ENCODE data around the gene RASGEF1B. TPM values are rescaled to one million over a fixed set of nuclear protein-coding genes. Genes with fewer than 3 reads are reported as not detected.

Gene RASGEF1B
- total RNA-seq, 2 experiments from 2014 or later: 5.7 to 12.6 TPM

GRCh38 chr4:81468678-81469077, 3.0 kb downstream of the RASGEF1B start:
- no TSS peak for BruUV-seq (replicated peaks)
- Histone ChIP-seq H3K36me3 (ENCODE audit: insufficient read depth, low read length) (no peaks in the 10 kb centered on the region), H3K79me2 (ENCODE audit: insufficient read depth, low read depth, low read length) (peaks cover 49% of the 10 kb centered on the region), H2AFZ (ENCODE audit: low read length) (no peak overlapping the region), H3K9me2 (ENCODE audit: insufficient read depth, low read length) (no peaks in the 10 kb centered on the region), H3K4me1 (ENCODE audit: insufficient read depth, low read length, poor library complexity, severe bottlenecking) (peaks cover 36% of the 10 kb centered on the region), H3K4me2 (ENCODE audit: low read length) (peak overlapping the region; percentile 91), H3K27ac (ENCODE audit: low read depth, low read length, poor library complexity, severe bottlenecking) (no peak overlapping the region), H4K20me1 (ENCODE audit: insufficient read depth, low read length) (peaks cover 8% of the 10 kb centered on the region), H3K9me3 (ENCODE audit: low read length) (peaks cover 6% of the 10 kb centered on the region; the same call in 1 of the 2 replicates), H3K4me3 (ENCODE audit: low read depth, low read length, poor library complexity, severe bottlenecking) (no peak overlapping the region)
- no peak for DNase-seq (ENCODE audit: low spot score)
- TF ChIP-seq, protein P1, sequence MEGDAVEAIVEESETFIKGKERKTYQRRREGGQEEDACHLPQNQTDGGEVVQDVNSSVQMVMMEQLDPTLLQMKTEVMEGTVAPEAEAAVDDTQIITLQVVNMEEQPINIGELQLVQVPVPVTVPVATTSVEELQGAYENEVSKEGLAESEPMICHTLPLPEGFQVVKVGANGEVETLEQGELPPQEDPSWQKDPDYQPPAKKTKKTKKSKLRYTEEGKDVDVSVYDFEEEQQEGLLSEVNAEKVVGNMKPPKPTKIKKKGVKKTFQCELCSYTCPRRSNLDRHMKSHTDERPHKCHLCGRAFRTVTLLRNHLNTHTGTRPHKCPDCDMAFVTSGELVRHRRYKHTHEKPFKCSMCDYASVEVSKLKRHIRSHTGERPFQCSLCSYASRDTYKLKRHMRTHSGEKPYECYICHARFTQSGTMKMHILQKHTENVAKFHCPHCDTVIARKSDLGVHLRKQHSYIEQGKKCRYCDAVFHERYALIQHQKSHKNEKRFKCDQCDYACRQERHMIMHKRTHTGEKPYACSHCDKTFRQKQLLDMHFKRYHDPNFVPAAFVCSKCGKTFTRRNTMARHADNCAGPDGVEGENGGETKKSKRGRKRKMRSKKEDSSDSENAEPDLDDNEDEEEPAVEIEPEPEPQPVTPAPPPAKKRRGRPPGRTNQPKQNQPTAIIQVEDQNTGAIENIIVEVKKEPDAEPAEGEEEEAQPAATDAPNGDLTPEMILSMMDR (conservative IDR thresholded peaks at IDR 0.05; ENCODE audit: low read length): no peak
- TF ChIP-seq EZH2phosphoT487 (IDR thresholded peaks at IDR 0.05; ENCODE audit: borderline replicate concordance, low read depth, low read length): no peak
- CTCF ChIA-PET (ENCODE audit: unreplicated experiment): no interaction called here
- POLR2A ChIA-PET: interaction anchor here (1.7 kb wide), 1 partner anchor 338 kb away, joined by 4 read pairs; no protein-coding TSS in a partner anchor
- intact Hi-C loops (cut with micrococcal nuclease; ENCODE audit: unreplicated experiment): no loop called here

GRCh38 chr4:81467672-81467964, 4.1 kb downstream of the RASGEF1B start:
- ChIA-PET POLR2A (interaction anchor here (1.6 to 1.7 kb wide), 2 partner anchors 339 to 376 kb away, joined by 4 read pairs; no protein-coding TSS in a partner anchor), CTCF (ENCODE audit: unreplicated experiment) (interaction anchor here (0.7 to 1.0 kb wide), 3 partner anchors 11 to 377 kb away, joined by 3 to 6 read pairs (median 3); no protein-coding TSS in a partner anchor)
- no peaks in the 10 kb centered on the region for H3K9me3 ChIP-seq (ENCODE audit: low read length)
- peaks cover 55% of the 10 kb centered on the region for H3K79me2 ChIP-seq (ENCODE audit: insufficient read depth, low read depth, low read length)
- no peaks in the 10 kb centered on the region for H3K36me3 ChIP-seq (ENCODE audit: insufficient read depth, low read length)
- H4K20me1 ChIP-seq (ENCODE audit: insufficient read depth, low read length): peaks cover 8% of the 10 kb centered on the region
- TF ChIP-seq, protein P1 (conservative IDR thresholded peaks at IDR 0.05; ENCODE audit: low read length): peak; percentile 62; the same call in 1 of the 2 replicates
- TF ChIP-seq EZH2phosphoT487 (IDR thresholded peaks at IDR 0.05; ENCODE audit: borderline replicate concordance, low read depth, low read length): no peak
- peaks cover 27% of the 10 kb centered on the region for H3K4me1 ChIP-seq (ENCODE audit: insufficient read depth, low read length, poor library complexity, severe bottlenecking)
- DNase-seq (ENCODE audit: low spot score): no peak
- no TSS peak for BruUV-seq (replicated peaks)
- intact Hi-C loops (cut with micrococcal nuclease; ENCODE audit: unreplicated experiment): loop anchor here (1.0 to 2.0 kb wide), 3 partner anchors 61 to 377 kb away; no protein-coding TSS in a partner anchor
- no peaks in the 10 kb centered on the region for H3K9me2 ChIP-seq (ENCODE audit: insufficient read depth, low read length)
- no peak overlapping the region for H3K4me2 ChIP-seq (ENCODE audit: low read length)
- H2AFZ ChIP-seq (ENCODE audit: low read length): no peak overlapping the region
- no peak overlapping the region for H3K27ac ChIP-seq (ENCODE audit: low read depth, low read length, poor library complexity, severe bottlenecking)
- H3K4me3 ChIP-seq (ENCODE audit: low read depth, low read length, poor library complexity, severe bottlenecking): no peak overlapping the region

Measured in OCI-LY7 (cell line).